Activated T-helper 1 cell treated with Interleukin-2 at 50 U/mL for 16 hours (primary cell): Measurements from ENCODE around the gene LMAN1L.

Experiments
- DNase-seq: peaks from one replicate; pipeline ENCODE4 v3.0.0-alpha.2; 2020; ENCODE audit warnings: low read depth

The LMAN1L gene

DNA sequence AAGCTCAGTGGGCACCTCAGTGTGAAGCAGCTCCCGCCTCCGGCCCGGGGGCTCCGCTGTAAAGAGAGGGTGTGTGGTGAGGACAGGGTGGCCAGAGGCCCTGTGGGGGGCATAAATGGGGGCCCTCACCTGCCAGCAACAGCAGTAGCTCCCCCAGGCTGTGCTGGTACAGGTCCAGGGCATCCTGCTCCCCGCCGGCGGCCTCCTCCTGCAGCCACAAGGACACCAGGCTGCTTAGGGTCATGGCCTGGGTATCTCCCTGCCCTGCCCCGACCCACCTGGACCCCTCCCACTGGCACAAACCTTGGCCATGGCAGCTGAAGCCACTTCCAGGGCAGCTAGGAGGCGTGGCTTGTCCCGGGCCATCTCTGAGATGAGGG lies 25.5 kb downstream of the LMAN1L start:
- no peak for DNase-seq

DNA sequence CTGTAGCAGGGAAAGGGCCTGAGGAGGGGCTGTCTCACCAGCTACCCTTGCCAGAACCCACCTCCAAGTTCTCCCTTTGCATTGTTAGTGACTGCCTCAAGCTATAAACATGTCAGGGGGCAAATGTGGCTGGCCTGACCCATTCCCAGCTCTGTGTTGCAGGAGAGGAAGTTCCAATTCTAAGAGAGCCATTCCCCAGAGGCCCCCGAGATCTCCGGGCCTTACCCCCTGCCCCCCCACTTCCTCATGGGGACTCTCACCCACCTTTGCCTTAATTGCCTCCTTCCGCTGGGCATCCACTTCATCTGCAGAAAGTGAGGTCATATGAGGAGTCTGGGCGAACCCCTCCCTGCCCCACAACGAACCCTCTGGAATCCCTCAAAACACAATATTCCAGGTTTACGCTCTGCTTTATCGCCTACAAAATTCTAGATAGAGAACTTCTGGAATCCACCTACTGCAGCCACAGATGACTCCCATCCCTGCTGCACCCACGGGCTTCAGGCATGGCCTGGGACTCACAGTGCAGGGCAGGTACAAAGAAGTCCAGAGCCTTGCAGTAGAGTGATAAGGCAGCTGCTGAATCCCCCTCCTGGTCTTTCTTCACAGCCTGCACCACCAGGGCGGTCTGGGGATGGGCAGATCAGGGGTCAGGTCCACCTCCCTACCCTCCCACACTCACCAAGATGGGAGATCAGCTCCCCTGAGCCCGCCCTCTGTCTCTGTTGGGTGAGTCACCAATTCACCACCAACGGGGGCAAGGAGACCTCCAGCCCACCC lies 26.3 kb downstream of the LMAN1L start:
- no peak for DNase-seq

DNA sequence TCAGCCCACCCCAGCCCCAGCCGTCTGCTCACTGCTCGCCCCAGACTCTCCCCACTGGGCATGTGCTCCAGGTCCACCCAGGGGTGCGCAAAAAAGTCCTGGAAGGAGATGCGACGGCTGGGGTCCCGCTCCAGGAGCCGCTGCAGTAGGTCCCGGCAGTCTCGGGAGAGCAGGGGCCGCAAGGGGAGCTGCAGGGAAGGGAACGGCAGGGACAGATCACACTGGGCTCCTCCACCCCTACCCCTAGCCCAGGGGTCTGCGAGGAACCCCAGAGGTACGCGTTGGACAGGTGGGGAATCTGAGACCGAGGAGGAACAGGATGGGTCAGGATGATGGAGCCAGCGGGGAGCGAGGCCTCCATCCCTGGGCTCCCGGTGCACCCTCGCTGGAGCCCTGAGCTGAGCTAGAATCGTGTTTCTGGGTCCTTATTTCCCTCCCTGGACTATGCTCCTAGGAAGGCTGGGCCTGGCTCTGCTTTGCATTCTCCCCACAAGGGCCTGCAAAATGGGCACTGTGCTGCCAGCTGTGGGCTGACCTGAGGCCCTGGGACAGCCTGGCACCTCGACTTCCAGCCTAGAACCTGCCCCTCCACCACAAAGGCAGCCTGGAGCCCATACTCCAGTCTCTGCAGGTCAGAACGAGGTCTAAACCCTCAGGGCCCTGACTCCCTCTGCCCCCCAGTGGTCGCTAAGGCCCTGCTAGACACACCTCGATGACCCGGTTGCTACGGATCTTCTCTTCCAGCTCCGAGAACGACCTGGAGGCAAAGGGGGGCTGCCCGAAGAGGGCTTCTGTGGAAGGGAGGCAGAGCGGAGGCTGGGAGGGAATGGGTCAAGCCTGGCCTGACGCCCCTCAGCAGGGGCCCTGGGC lies 27.1 kb downstream of the LMAN1L start:
- DNase-seq, result no peak

DNA sequence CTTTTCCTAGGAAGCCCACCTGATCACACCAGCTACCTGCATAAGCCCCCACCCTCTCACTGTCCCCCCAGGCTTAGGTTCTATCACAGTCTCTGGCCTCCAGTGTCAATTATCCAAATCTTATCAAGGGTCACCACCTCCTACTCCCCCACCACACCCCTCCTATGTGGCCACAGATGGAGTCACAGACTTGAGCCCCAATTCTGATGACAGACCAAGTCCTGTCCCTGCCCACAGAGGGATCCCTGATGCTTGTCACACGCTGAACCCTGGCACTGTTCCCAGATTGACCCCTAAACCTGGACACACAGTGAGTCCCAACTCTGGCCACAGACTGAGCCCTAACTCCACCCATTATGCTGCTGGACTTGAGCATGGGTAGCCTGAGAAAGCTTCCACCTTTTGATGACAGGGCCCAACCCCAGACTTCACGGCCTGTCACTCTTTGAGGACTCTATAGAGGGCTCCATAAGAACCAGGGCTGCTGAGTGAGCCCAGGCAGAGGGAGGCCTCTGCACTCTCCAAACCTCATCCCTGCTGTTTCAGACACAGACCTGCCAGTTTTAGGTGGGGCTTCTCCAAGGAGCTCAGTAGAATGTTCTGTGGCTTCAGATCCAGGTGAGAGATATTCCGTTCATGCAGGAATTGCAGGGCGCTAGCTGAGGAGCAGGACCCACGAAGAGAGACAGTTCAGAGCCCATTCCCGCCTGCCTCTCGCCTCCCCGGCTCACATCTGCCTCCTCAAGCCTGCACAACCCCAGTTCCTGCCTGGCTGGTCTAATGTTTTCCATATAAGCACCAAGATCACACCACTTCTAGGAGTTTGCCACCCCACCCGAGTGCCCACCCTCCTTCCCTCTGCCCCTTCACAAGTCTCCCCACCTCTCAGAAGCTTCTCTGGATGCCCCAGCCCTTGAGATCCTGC lies 28.5 kb downstream of the LMAN1L start:
- DNase-seq, result no peak

DNA sequence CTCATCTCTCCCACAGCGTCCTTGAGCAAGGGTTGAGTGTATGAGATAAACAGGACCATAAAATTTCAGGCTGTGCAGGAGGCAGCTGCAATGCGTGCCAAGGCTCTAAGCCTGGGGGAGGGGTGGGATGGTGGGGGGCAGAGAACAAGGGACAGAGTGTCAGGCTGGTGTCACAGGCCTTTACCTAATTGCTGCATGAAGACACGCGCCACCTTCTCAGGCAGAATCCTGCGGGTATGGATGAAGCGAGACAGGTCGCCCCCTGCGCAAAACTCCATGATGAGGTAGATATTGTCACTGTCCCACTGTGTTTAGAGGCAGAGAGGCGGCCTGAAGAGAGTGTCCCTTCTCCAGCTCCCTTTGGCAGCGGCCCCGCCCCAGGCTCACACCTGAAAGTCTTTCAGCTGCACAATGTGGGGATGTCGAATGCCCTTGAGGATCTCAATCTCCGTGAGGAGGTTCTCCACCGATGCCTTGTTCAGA lies 29.3 kb downstream of the LMAN1L start:
- DNase-seq, result no peak

DNA sequence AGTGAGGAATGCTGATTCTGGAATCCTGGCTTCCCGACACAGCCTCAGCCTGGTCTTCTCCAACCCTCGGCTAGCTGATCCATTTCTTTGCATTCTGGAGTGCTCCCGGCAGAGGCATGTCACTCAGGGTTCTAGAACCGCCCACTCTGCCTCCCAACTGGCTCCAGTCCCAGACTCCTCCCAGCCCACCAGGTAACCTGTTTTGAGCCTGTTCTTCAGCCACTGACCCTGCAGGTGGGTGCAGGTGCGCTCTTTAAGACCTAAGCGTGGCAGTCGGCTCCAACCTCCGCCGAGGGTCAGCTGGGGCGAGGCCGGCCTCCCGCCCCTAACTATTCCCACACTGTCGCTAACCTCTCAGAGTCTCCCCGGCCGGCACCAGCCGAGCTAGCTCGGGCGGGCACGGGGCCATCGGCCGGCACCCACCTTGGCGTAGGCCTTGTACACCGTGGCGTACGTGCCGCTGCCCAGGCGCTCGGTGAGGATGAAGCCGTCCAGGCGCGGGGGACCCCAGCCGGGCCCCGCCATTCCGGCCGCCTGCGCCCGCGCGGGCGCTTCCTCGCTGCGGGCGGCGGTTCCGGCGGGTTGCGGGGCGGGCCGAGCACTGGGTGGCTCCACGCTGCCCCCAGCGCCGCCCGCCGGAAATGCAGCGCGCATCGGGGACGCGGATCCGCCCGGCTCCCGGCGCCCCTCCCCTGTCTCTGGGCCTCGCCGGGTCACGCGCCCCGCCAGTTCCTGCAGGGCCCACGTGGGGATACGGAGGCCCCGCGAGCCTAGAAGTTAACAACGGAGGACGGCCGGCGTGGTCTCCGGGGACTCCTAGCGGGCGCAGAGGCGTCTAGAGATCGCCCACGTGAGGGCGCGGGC lies 30.2 kb downstream of the LMAN1L start, which contains the start of gene ULK3:
ULK3 (minus strand) TSS at position 576 of the 864 bp plus-strand sequence; CDS start at position 525, 51 bp downstream.
- peak; percentile 92 for DNase-seq

DNA sequence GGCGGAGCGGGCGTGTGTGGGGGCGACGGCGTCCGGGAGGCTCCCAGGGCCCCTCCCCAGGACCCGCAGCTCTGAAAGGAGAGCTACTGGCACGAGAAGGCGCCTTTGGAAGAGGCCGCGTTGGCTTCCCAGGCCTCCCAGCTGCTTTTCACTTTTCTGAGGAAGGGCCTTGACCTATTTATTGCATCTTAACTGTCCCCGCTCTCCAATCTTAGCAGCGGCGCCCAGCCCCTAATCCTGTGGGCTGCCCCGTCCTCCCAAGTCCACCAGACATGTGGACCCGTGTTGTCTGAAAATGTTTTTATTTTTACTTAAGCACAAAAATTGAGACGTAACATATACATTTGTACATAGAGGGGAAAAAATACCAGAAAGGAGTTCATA lies 30.8 kb downstream of the LMAN1L start:
- DNase-seq, result no peak

DNA sequence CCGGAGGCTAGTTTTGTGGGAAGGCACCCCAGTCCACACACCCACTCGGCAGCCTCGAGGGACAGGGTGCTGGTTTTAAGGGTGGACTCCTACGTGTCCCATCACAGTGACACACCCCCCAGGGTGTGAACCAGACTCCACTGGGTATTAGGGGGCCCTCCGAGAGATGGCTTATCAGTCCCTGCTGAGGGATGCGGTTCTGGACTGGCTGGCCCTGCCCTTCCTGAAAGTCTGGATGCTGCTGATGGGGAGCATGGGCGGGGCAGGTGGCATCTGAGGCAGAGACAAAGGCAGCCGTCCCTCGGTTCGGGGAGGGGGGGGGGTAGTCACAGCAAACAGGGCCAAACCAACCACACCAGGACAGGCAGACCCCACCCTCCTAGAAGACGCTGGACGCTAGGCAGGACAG lies 31.3 kb downstream of the LMAN1L start:
- DNase-seq, result no peak

DNA sequence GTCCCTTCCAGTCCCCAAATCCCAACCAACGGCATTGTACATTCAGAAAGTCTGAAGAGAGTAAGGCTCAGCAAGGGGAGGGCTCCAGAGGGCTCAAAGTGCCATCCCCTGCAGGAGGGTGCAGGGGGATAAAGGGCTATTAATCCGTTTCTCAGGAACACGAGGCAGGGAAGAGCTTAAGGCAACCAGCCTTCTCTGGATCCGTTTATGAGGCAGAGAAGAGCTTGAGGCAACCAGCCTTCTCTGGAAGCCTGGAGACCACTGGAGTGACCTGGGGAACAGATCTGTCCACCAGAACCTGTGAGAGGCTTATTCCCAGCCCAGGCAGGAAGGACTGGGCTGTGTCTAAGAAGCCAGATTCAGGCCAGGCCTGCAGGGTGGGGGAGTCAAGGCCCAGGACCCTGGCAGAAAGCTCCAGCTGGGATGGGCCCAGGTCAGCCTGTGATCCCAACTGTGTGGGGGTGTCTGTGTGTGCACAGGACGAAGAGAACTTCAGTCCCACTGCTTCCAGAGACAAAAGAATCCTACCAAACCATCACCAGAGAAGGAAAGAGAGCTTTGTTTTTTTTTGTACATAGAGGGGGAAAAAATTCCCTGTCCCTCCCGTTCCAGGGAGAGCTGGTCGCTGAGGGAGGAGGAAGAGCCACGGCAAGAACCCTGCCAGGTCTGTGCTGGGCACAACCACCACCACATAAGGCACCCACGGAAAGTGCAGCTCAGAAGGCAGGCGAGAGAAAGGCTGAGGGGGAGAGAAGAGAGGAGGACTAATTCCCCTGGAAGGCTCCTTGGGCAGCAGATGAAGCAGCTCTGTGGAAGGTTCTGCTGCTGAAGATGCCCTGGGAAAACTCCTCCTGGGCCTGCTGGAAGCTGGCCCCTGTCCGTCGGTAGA lies 31.9 kb downstream of the LMAN1L start:
- no peak for DNase-seq

DNA sequence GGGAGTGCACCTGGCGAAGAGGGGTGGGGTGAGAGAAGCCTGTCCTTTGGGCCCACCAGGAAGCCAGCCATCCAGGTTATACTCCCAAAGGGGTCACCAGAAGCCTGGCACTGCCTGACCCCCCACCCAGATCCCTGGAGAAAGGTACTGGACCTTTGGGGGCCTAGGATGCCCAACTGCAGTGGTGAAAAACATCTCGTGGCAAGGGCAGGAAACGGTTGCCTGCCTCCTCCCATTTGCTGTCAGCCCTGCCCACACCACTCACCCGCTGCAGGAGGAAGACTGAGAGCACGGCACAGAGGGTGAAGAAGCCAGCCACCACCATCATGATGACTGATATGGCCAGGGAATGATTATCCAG lies 32.6 kb downstream of the LMAN1L start:
- DNase-seq, result peak; percentile 37

DNA sequence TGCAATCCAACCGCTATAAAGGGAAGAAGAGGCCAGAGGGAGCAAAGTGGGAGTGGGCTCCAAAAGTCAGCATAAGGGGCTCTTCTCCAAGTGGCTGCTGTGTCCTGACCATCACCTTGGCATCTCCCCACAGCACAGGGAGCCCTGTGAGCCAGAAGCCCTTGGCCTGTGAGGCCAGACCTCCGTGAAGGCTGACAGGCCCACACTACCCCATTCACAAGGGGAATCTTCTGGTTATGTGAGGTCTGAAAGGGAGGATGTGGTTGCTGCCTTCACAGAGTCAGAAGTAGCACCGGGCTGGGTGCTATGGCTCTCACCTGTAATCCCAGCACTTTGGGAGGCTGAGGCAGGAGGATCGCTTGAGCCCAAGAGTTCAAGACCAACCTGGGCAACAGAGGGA lies 32.9 kb downstream of the LMAN1L start:
- no peak for DNase-seq

DNA sequence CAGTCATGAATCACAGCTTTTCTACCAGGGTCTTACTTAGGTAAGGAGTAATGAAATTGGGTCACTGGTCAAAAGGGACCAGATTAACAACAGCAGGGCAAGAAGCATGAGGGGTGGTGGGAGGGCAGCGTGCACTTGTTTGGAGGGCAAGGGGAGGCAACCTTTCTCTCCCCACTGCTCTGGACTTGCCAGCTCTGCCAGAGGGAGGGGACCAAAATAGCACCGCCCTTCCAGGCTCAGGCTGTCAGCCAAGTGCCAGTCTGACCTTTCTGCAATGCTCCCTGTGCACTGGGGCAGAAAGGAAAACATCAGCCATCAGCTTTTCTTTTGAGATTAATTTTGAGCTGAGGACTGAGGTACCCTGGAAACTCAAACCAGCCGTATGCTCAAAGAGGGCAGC lies 34.8 kb downstream of the LMAN1L start:
- no peak for DNase-seq

DNA sequence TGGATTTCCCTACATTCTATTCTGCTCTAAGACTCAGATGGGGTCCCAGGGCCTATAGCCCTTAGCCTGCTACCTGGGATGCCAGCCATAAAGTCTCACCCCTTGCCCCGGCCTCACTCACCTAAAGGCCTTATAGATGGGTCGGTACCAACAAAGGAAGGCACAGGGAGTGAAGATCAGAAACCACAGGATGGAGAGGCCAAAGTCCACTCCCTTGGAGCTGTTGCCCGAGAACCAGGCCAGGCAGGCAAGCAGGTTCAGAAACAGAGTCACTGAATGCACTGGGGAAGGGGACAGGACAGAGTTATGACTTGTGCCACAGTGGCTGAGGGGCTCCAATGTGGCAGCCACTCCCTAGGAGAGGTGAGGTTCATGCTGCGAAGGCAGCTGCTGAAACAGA lies 37.8 kb downstream of the LMAN1L start:
- no peak for DNase-seq

DNA sequence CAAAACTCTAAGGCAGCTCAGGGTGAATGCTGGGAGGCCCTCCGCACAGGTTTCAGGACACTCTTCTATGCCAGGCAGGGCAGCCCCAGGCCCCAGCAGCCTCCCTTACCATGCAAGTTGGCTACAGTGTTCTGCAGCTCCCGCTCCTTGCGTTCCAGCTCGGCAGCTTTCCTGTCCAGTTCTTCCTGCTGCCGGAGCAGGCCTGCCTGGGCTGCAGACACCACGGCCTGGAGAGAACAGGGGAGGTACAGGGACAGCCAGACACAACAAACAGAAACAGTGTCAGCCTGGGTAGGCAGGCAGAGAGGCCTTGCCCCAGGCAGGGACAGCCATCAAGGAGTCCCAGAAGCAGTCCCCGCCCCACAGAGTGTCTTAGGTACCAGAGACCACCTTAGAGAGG lies 39.3 kb downstream of the LMAN1L start:
- DNase-seq, result no peak

DNA sequence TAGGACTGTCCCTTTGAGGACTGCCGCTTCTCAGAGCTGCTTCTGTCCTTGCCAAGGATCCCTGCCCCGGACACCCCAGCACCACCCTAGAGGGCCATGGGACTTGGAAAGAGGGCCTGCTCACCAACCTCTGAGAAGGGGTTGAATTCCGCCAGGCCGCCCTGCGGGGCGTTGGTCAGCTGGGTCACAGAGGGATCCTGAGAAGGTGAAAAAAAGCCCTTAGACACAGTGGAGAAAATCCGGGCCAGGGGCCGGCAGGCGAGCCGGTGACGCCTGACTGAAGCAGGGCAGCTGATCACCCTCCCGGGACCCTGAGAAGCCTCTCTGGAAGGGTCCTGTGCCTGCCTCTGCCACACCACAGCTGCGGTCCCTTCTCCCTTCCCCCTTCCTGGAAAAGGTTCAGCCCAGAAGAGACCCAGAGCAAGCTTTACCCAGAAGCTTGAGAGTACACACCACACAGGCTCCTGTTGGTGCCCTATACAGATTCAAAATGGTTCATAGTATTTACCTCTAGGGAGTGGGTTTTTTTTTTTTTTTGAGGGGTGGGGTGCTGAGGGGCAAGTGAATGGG lies 41.9 kb downstream of the LMAN1L start:
- no peak for DNase-seq

DNA sequence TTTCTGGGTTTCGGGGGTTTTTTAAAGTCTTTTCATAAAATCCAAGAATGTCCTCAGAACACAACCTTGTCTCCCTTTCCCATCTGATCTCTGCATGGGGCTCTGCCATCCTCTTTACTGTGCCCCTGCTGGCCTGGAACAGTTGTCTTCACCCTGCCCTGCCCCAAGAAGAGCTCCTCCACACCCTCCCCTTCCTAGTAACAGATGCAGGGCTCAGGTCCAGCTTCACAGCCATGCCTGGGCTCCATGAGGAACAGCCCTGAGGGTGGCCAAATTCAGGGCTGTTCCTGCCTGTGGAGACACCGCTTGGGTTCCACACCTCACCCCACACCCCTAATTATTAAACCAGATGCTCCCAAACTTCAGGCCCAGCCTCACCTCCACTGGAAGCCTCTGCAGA lies 43.2 kb downstream of the LMAN1L start:
- no peak for DNase-seq

DNA sequence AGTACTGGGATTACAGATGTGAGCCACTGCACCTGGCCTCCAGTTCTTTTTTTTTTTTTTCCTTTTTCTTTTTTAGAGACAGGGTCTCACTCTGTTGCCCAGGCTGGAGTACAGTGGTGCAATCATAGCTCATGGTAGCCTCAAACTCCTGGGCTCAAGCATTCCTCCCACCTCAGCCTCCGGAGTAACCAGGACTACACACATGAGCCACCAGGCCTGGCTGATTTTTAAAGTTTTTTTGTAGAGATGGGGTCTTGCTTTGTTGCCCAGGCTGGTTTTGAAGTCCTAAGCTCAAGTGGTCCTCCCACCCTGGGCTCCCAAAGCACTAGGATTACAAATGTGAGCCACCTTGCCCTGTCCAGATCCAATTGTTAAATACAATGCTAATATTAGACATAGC lies 43.9 kb downstream of the LMAN1L start:
- no peak for DNase-seq

DNA sequence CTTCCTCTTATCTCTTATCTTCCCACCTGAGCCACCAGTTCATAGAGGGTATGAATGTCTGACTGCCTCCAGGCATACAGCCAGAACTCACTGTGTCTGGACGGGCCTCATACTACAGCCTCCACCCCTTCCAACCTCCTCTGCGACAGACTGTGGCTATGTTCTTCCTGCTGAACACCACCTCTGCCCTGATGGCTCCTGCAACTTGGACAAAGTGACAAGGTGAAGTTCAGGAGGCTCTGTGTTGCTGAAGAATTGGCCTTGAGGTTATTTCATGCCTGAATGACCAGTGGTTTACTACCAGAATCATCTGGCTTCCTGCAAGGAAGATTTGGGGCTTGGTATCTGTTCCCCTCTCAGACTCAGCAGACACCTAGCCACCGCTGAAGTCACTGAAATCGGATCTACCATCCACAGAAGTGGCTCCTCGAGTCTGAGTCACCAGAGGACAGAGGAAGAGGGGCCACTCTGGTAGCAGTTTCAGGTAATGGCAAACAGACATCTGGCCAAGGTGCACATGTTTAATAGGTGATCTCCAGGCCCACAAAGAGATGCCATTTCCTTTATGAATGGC lies 44.5 kb downstream of the LMAN1L start:
- no peak for DNase-seq

DNA sequence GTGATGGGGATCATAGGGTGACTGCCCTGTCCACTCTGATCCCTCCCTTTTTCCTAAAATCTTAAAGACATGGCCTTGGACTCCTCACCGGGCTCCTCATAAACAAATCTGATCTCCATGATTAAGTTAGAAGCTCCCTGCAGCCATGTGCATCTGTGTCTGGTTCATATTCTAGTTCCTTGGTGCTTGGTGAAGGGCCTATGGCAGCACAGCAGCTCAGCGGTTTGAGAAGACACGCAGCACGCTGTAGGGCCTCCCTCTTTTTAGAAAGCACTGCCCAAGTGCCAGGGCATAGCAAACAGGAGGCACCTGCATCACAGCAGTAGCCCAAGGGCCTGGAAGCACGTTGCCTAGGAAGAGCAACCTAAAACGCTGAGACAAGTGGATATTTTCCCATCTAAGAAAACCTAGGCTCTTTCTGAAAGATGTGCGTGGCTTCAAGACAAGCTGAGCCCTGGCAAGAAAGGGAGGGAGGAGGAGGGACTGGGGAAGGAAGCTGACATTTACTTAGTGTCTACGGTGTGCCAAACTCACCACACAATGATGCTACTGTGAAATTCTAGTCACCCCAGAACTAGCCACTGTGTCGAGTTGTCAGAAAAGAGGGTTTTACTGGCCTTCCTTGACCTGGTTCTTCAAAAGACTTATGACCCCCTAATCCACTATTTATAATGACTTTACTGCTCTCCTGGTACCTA lies 45.2 kb downstream of the LMAN1L start:
- no peak for DNase-seq
